Measurements from ENCODE around the gene CARD6.
"Not testable (repeated sequence)": the region's sequence is repeated elsewhere in the genome, so short reads cannot be mapped to it uniquely, and the experiment has no call there.

CARD6 gene

DNA sequence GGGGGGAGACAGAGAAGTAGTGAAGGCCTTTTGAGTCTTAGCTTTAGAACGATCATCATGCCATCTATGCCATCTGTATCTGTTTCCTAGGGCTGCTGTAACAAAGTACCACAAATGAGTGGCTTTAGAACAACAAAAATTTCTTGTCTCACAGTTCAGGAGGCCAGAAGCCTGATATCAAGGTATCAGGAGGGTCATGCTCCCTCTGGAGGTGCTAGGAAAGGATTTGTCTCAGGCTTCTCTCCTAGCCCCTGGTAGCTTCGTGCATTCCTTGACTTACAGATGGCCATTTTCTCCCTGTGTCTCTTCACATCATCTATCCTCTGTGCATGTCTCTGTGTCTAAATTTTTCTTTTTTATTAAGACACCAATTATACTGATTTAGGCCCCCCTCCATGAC lies 5.2 kb downstream of the CARD6 start:
- Histone ChIP-seq H3K9ac (no peak overlapping the region), H3K4me3 (no peak overlapping the region), H3K4me2 (peak overlapping the region in 1 of 11 experiments; percentile 48; a peak in 2 of 22 replicates), H3K27me3 (peaks cover 0 to 19% (median 7%) of the 10 kb centered on the region in 11 experiments; a peak in 9 of 22 replicates), H3K4me1 (peaks cover 0 to 52% (median 5%) of the 10 kb centered on the region in 10 experiments; a peak in 11 of 20 replicates), H3K27ac (no peak overlapping the region), H3K36me3 (peaks cover 0 to 64% (median 0%) of the 10 kb centered on the region in 11 experiments; a peak in 7 of 22 replicates), H3K9me3 (replicated peaks in 1 of 11) (no peaks in the 10 kb centered on the region), H4K20me1 (no peaks in the 10 kb centered on the region; a peak in 1 of 22 replicates)
- TF ChIP-seq Cebpa-rat (IDR thresholded peaks at IDR 0.05) = no peak

GRCh38 chr5:40847525-40847924 lies 6.4 kb downstream of the CARD6 start:
- Histone ChIP-seq H3K4me2 (peak overlapping the region in 2 of 11 experiments; percentile 31 to 48; a peak in 2 of 22 replicates), H3K4me3 (no peak overlapping the region), H4K20me1 (no peaks in the 10 kb centered on the region; a peak in 1 of 22 replicates), H3K9me3 (replicated peaks in 1 of 11) (no peaks in the 10 kb centered on the region), H3K4me1 (peaks cover 0 to 49% (median 0%) of the 10 kb centered on the region in 10 experiments; a peak in 6 of 20 replicates), H3K27ac (no peak overlapping the region), H3K36me3 (peaks cover 0 to 75% (median 0%) of the 10 kb centered on the region in 11 experiments; a peak in 7 of 22 replicates), H3K27me3 (peaks cover 0 to 8% (median 0%) of the 10 kb centered on the region in 11 experiments; a peak in 3 of 22 replicates), H3K9ac (no peak overlapping the region)
- no peak for TF ChIP-seq Cebpa-rat (IDR thresholded peaks at IDR 0.05)

GRCh38 chr5:40853632-40854192 lies 12.5 kb downstream of the CARD6 start:
- no peak for TF ChIP-seq Cebpa-rat (IDR thresholded peaks at IDR 0.05)
- peaks cover 0 to 24% (median 0%) of the 10 kb centered on the region in 11 experiments; a peak in 3 of 22 replicates for H3K9me3 ChIP-seq (replicated peaks in 1 of 11)

GRCh38 chr5:40860711-40861110 lies 19.5 kb downstream of the CARD6 start:
- H3K27ac ChIP-seq = no peak overlapping the region
- H3K4me2 ChIP-seq = no peak overlapping the region
- H3K27me3 ChIP-seq = no peaks in the 10 kb centered on the region
- H4K20me1 ChIP-seq = no peaks in the 10 kb centered on the region
- no peaks in the 10 kb centered on the region for H3K4me1 ChIP-seq
- no peak overlapping the region for H3K4me3 ChIP-seq
- H3K36me3 ChIP-seq = peaks cover 0 to 15% (median 0%) of the 10 kb centered on the region in 11 experiments; a peak in 4 of 22 replicates
- TF ChIP-seq Cebpa-rat (IDR thresholded peaks at IDR 0.05) = no peak
- H3K9ac ChIP-seq = no peak overlapping the region
- H3K9me3 ChIP-seq (replicated peaks in 1 of 11) = peaks cover 23 to 33% (median 30%) of the 10 kb centered on the region in 11 experiments

More at GRCh38 chr5:40853632-40854192, 12.5 kb downstream of the CARD6 start:
- no peak overlapping the region for H3K4me2 ChIP-seq
- H3K9ac ChIP-seq = no peak overlapping the region
- no peak overlapping the region for H3K4me3 ChIP-seq
- peaks cover 0 to 73% (median 0%) of the 10 kb centered on the region in 11 experiments; a peak in 9 of 22 replicates for H3K36me3 ChIP-seq
- no peaks in the 10 kb centered on the region; a peak in 1 of 22 replicates for H4K20me1 ChIP-seq
- no peaks in the 10 kb centered on the region for H3K27me3 ChIP-seq
- peaks cover 0 to 7% (median 0%) of the 10 kb centered on the region in 10 experiments; a peak in 4 of 20 replicates for H3K4me1 ChIP-seq
- no peak overlapping the region for H3K27ac ChIP-seq

DNA sequence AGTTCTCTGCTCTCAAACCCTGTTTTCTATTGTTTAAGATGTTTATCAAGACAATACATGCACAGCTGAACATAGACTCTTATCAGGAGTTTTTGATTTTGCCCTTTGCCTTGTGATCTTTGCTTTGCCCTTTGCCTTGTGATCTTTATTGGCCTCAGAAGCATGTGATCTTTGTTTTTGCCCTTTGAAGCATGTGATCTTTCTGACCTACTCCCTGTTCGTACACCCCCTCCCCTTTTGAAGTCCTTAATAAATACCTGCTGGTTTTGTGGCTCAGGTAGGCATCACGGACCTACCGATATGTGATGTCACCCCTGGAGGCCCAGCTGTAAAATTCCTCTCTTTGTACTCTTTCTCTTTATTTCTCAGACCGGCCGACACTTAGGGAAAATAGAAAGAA lies 23.8 kb downstream of the CARD6 start:
- not testable (repeated sequence) for H3K27me3 ChIP-seq, H3K4me3 ChIP-seq, H4K20me1 ChIP-seq, H3K27ac ChIP-seq, H3K4me1 ChIP-seq, H3K4me2 ChIP-seq, H3K9ac ChIP-seq
- Histone ChIP-seq H3K9me3 (replicated peaks in 1 of 11) (peaks cover 23 to 38% (median 32%) of the 10 kb centered on the region in 11 experiments), H3K36me3 (peaks cover 0 to 11% (median 0%) of the 10 kb centered on the region in 11 experiments; a peak in 2 of 22 replicates)

DNA sequence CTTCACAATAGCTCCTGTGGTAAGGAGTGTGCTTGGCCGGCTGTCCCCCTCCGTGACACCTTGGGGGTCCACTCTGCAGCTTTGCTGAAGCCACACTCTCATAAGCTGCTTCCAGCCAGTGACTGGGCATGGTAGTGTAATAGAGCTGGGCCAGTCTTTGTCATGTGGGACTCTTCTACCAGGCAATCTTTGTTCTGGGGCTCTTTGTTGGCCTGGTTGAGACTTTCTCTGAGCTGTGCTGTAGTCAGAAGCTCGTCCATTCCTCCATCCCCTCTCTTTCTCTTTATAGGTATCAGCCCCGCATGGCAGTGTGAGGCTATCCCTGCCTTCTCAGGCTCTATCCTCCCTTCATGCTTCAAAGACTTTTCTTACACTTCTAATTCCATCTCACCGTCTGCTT lies 25.7 kb downstream of the CARD6 start:
- TF ChIP-seq Cebpa-rat (IDR thresholded peaks at IDR 0.05) = no peak
- Histone ChIP-seq H4K20me1 (no peaks in the 10 kb centered on the region), H3K36me3 (peaks cover 0 to 11% (median 0%) of the 10 kb centered on the region in 11 experiments; a peak in 2 of 22 replicates), H3K4me3 (no peak overlapping the region), H3K9me3 (replicated peaks in 1 of 11) (peaks cover 23 to 38% (median 32%) of the 10 kb centered on the region in 11 experiments), H3K4me2 (no peak overlapping the region), H3K27me3 (no peaks in the 10 kb centered on the region), H3K9ac (no peak overlapping the region), H3K27ac (no peak overlapping the region), H3K4me1 (no peaks in the 10 kb centered on the region)

- peaks cover 12 to 21% (median 18%) of the 10 kb centered on the region in 11 experiments for H3K9me3 ChIP-seq (replicated peaks in 1 of 11)
- TF ChIP-seq Cebpa-rat (IDR thresholded peaks at IDR 0.05) = no peak
- no peaks in the 10 kb centered on the region; a peak in 1 of 22 replicates for H3K36me3 ChIP-seq
- H3K4me3 ChIP-seq = no peak overlapping the region
- no peaks in the 10 kb centered on the region for H4K20me1 ChIP-seq
- peaks cover 0 to 10% (median 0%) of the 10 kb centered on the region in 10 experiments; a peak in 2 of 20 replicates for H3K4me1 ChIP-seq
- no peak overlapping the region for H3K27ac ChIP-seq
- no peak overlapping the region for H3K4me2 ChIP-seq
- no peak overlapping the region for H3K9ac ChIP-seq
- no peaks in the 10 kb centered on the region for H3K27me3 ChIP-seq
These were observed 28.2 kb downstream of the CARD6 start for GRCh38 chr5:40869384-40869783.

- Histone ChIP-seq H3K27ac (no peak overlapping the region), H4K20me1 (no peaks in the 10 kb centered on the region), H3K27me3 (no peaks in the 10 kb centered on the region), H3K4me2 (no peak overlapping the region), H3K4me1 (peaks cover 0 to 10% (median 0%) of the 10 kb centered on the region in 10 experiments; a peak in 2 of 20 replicates), H3K4me3 (no peak overlapping the region), H3K36me3 (no peaks in the 10 kb centered on the region; a peak in 1 of 22 replicates), H3K9me3 (replicated peaks in 1 of 11) (peaks cover 0 to 4% (median 1%) of the 10 kb centered on the region in 11 experiments; a peak in 8 of 22 replicates), H3K9ac (no peak overlapping the region)
- TF ChIP-seq Cebpa-rat (IDR thresholded peaks at IDR 0.05) = no peak
These were observed 30.0 kb downstream of the CARD6 start for GRCh38 chr5:40871177-40871576.

GRCh38 chr5:40872253-40872652 lies 31.1 kb downstream of the CARD6 start:
- H3K27ac ChIP-seq, H4K20me1 ChIP-seq, H3K4me2 ChIP-seq, H3K27me3 ChIP-seq, H3K4me3 ChIP-seq, H3K36me3 ChIP-seq, H3K9ac ChIP-seq: not testable (repeated sequence)
- Histone ChIP-seq H3K9me3 (replicated peaks in 1 of 11) (peaks cover 0 to 12% (median under 1%) of the 10 kb centered on the region in 11 experiments; a peak in 9 of 22 replicates), H3K4me1 (peaks cover 0 to 10% (median 0%) of the 10 kb centered on the region in 10 experiments; a peak in 2 of 20 replicates)

Data from BLaER1 treated with 17β-estradiol and CSF1 and Interleukin-3, amounts not matched to agents 10 nM and 100 nM (cell line).